GM18505 (cell line): ENCODE results near the gene C1orf210.

Experiments
- ATAC-seq: cut with Tn5 transposase; IDR thresholded peaks from one replicate; pipeline ENCODE4 v1.9.1; 2021; ENCODE audit not compliant: unreplicated experiment
- POLR2A ChIP-seq: IDR thresholded peaks from 4 replicates; pipeline ENCODE4 v1.6.1; 2011; ENCODE audit warnings: borderline replicate concordance; ENCODE audit not compliant: insufficient read depth, insufficient read length; ENCODE audit errors: extremely low read depth

Gene C1orf210

GRCh38 chr1:43235040-43235439 is 50.3 kb downstream of the C1orf210 start:
- no peak for ATAC-seq
- no peak for TF ChIP-seq POLR2A

GRCh38 chr1:43234267-43234666 is 51.1 kb downstream of the C1orf210 start:
- TF ChIP-seq POLR2A: no peak
- ATAC-seq: no peak

- no peak for ATAC-seq
- no peak for TF ChIP-seq POLR2A
Observed at GRCh38 chr1:43233631-43234030, 51.8 kb downstream of the C1orf210 start.

- TF ChIP-seq POLR2A: no peak
- ATAC-seq: no peak
Observed at GRCh38 chr1:43232482-43232881, 52.9 kb downstream of the C1orf210 start.

GRCh38 chr1:43232074-43232473 is 53.3 kb downstream of the C1orf210 start:
- no peak for TF ChIP-seq POLR2A
- no peak for ATAC-seq
